Breast epithelium (tissue), 3 donors: ENCODE measurements around the gene ANTXR1.

Source experiments
- POLR2A ChIP-seq: fragments of 450-650 bp; IDR thresholded peaks from one replicate; pipeline ENCODE4 v1.6.1; 2016; ENCODE audit warnings: antibody characterized with exemption, mild to moderate bottlenecking, moderate library complexity
- TF ChIP-seq, protein P1 (sequence below), 3 donors: fragments of 450-650 bp; IDR thresholded peaks; one replicate each; pipeline ENCODE4 v1.5.1; 2016 to 2017; ENCODE audit warnings: antibody characterized with exemption in 3 of 3, mild to moderate bottlenecking in 3 of 3, moderate library complexity in 3 of 3

- TF ChIP-seq, protein P1, sequence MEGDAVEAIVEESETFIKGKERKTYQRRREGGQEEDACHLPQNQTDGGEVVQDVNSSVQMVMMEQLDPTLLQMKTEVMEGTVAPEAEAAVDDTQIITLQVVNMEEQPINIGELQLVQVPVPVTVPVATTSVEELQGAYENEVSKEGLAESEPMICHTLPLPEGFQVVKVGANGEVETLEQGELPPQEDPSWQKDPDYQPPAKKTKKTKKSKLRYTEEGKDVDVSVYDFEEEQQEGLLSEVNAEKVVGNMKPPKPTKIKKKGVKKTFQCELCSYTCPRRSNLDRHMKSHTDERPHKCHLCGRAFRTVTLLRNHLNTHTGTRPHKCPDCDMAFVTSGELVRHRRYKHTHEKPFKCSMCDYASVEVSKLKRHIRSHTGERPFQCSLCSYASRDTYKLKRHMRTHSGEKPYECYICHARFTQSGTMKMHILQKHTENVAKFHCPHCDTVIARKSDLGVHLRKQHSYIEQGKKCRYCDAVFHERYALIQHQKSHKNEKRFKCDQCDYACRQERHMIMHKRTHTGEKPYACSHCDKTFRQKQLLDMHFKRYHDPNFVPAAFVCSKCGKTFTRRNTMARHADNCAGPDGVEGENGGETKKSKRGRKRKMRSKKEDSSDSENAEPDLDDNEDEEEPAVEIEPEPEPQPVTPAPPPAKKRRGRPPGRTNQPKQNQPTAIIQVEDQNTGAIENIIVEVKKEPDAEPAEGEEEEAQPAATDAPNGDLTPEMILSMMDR (IDR thresholded peaks at IDR 0.05), result no peak
- no peak for TF ChIP-seq POLR2A
Observed at GRCh38 chr2:69181806-69182427, 168.9 kb downstream of the ANTXR1 start.
